Measurements from ENCODE around the gene WNK1.

GRCh38 chr12:910416-910815, 158.0 kb downstream of the WNK1 start:
- TF ChIP-seq POLR2AphosphoS5 (IDR thresholded peaks at IDR 0.05; ENCODE audit: insufficient read depth, low read depth, low read length) (no peak), FOS (IDR thresholded peaks at IDR 0.05; ENCODE audit: borderline replicate concordance, insufficient read depth, low read length) (no peak)
- TF ChIP-seq, protein P1, sequence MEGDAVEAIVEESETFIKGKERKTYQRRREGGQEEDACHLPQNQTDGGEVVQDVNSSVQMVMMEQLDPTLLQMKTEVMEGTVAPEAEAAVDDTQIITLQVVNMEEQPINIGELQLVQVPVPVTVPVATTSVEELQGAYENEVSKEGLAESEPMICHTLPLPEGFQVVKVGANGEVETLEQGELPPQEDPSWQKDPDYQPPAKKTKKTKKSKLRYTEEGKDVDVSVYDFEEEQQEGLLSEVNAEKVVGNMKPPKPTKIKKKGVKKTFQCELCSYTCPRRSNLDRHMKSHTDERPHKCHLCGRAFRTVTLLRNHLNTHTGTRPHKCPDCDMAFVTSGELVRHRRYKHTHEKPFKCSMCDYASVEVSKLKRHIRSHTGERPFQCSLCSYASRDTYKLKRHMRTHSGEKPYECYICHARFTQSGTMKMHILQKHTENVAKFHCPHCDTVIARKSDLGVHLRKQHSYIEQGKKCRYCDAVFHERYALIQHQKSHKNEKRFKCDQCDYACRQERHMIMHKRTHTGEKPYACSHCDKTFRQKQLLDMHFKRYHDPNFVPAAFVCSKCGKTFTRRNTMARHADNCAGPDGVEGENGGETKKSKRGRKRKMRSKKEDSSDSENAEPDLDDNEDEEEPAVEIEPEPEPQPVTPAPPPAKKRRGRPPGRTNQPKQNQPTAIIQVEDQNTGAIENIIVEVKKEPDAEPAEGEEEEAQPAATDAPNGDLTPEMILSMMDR (IDR thresholded peaks at IDR 0.05; ENCODE audit: extremely low read depth in 1 of 2, insufficient read depth in 1 of 2, low read depth in 1 of 2, low read length in 2 of 2), result no peak

All from endothelial cell of umbilical vein (primary cell).